Measurements from ENCODE around the gene SNAPC2.
"Not testable (repeated sequence)": the region's sequence is repeated elsewhere in the genome, so short reads cannot be mapped to it uniquely, and the experiment has no call there.

Gene SNAPC2

DNA sequence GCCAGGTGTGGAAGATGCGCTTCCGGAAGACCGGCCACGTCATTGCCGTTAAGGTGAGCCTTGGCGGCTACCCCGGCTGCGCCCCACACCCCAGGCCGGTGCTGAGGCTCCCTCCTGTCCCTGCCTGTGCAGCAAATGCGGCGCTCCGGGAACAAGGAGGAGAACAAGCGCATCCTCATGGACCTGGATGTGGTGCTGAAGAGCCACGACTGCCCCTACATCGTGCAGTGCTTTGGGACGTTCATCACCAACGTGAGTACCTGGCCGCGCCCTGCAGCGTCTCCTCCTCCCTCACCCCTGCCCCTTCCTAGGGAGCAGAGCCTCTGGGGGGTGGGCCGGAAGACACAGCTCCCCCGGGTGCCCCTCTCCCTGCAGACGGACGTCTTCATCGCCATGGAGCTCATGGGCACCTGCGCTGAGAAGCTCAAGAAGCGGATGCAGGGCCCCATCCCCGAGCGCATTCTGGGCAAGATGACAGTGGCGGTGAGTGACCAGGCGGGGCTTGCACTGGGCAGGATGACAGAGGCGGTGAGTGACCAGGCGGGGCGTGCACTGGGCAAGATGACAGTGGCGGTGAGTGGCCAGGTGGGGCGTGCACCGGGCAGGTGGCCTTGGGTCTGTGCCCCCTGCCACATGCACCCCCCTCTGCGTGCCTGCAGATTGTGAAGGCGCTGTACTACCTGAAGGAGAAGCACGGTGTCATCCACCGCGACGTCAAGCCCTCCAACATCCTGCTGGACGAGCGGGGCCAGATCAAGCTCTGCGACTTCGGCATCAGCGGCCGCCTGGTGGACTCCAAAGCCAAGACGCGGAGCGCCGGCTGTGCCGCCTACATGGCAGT lies 9.6 kb upstream of the SNAPC2 start:
- DNase-seq = no peak

DNA sequence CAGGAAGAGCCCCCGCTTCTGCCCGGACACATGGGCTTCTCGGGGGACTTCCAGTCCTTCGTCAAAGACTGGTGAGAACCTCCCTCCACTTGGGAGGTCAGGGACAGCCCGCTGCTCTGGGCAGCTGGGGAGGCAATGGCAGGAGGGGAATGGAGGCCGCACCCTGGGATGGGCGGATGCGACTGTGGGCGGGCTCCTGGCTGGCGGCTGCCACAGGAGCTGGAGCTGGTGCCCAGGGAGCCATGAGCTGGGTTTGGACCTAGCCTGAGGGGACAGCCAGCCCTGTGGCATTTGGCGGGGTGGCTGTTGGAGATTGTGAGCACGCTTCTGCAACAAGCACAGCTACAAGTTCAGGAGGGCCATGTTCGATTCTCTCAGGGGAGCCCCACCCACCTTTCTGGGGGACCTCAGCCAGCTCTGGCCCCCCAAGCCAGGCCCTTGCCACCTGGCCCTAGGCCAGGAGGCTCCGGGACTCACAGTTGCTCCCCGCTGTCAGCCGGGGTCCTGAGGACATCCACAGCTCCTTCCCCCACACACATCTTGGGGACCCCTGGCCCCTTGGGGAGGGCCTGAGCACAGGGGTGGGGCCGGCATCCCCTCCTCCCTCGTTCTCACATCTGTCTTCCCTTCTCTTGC lies 8.5 kb upstream of the SNAPC2 start:
- DNase-seq = no peak

DNA sequence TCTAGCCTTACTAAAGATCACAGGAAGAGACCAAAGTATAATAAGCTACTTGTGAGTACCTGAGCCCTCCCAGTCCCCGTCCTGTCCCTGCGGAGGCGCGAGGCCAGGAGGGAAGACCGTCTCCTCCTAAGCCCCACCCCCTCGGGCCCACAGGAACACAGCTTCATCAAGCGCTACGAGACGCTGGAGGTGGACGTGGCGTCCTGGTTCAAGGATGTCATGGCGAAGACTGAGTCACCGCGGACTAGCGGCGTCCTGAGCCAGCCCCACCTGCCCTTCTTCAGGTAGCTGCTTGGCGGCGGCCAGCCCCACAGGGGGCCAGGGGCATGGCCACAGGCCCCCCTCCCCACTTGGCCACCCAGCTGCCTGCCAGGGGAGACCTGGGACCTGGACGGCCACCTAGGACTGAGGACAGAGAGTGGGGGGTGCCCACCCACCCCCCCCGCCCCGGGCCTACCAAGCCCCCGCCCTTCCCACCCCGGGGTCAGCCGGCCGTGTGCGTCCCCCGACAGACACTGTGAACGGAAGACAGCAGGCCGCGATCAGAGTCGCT lies 7.9 kb upstream of the SNAPC2 start:
- no peak for DNase-seq

DNA sequence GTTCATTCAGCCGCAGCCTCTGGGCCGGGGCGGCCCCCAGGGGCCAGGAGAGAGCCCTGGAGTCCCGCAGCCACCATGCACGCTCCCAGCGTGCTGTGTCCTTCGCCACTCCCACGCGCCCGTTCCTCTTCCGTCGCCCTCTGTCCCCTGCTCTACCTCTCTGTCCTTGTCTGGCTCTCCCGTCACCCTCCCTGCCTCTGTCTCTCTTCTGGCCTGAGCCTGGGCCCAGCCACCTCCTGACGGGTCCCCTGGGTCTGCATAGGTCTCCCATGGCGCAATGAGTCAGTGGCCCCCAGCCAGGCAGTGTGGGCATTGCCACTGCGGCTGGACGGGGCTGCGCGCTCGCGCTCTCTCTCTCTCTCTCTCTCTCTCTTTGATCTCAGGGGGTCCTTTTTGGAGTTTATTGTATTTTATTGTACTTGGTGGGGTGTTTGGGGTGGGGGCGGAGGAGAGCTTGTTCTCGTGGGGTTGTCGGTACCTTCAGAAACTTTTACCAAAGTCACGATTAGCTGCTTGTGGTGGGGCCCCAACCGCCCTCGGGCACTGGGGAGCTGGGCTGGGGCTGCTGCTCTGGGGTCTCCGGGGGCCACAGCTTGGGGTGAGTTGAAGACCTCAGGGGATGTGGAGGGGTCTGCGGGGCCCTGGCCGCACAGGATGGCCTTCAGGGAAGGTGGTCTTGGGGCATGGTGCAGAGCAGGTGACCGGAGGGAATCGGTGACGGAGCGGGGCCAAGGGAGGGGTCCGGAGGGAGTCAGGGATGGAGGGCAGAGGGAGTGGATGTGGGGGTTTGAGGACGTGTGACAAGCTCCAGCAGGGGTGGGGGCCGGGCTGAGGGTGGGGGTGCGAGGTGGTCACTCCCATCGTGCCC lies 7.2 kb upstream of the SNAPC2 start:
- no peak for DNase-seq

DNA sequence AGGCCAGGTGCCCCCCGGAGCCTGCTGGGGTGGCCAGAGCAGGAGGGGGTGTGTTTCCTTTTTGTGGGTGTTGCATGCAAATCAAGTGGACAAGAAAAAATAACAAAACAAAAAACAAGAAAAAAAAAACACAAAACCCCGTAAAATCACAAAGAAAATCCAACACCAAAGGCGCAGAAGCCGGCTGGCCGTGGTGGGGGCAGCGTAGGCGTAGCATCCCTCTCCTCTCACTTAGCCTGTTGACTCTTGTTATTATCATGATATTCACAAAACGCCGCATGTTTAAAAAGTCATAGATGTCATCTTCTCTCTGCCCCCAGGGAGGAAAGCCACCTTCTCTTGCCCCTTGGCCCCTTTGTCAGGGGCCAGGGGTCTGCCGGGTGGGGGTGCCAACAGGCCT lies 6.5 kb upstream of the SNAPC2 start:
- no peak for DNase-seq

DNA sequence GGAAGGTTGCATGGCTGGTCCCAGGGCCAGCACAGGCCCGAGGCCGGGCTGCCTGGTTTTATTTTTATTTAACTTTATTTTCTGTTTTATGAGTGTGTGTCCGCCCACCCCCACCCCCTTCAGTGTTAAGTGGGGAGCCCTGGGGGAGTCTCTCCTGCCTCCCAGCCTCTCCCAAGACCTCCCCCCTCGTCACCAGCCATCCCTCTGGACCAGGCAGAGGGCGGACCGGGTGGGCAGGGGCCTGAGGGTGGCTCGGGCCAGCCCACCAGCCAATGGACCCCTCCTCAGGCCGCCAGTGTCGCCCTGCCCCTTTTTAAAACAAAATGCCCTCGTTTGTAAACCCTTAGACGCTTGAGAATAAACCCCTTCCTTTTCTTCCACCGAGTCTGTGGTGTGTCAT lies 6.0 kb upstream of the SNAPC2 start:
- no peak for DNase-seq

DNA sequence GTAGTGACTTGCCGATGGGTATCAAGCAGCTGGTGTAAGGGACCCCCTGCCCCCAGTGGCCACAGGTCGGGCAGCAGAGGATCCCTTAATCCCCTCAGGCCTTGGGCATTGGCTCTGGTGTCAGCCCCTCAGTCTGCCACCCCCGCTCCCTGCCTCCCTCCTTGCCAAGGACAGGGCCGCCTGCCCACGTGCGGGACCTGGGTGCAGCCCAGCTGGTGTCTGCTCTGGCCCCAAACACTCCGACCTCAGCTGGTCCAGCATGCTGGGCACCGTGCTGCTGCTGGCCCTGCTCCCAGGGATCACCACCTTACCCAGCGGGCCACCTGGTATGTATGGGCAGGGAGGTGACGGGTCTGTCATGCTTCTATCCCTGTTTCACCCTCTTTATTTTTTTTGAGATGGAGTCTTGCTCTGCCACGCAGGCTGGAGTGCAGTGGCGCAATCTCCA lies 5.5 kb upstream of the SNAPC2 start, which contains the start of gene TGFBR3L:
Gene TGFBR3L (plus strand): TSS at position 233 of the 448 bp plus-strand sequence.
- no peak for DNase-seq

DNA sequence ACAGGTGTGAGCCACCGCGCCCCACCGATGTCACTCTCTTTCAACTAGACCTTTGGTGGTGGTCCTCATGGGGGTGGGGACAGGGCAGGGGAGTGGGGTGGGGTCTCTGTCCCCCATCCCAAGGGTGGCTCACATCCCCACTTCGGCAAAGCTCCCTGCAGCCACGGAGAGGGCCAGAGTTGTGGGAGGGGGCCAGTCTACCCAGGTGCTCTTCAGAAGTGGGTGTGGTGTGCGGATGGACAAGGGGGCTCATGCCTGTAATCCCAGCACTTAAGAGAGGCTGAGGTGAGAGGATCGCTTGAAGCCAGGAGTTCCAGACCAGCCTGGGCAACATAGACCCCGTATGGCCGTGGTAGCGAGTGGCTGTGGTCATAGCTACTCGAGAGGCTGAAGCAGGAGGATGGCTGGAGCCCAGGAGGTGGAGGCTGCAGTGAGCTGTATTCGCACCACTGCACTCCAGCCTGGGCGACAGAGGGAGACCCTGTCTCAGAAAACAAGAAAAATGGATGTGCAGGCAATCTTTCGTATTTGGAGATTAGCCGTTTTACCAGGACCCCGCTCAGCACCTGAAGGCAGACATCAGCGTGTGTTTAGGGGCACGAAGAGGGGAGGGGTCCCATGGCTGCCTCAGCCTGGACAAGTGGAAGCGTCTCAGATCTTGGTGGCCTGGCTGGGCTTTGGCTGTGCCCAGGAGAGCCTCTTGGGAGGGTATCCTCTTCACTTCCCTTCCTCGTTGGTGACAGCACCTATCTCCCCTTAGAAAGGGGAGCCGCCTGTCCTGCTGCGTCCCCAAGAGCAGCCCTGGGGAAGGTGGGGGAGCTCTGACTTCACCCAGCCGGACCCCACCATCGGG lies 4.7 kb upstream of the SNAPC2 start:
- peak in 1 of 6 experiments; percentile 34 for DNase-seq

DNA sequence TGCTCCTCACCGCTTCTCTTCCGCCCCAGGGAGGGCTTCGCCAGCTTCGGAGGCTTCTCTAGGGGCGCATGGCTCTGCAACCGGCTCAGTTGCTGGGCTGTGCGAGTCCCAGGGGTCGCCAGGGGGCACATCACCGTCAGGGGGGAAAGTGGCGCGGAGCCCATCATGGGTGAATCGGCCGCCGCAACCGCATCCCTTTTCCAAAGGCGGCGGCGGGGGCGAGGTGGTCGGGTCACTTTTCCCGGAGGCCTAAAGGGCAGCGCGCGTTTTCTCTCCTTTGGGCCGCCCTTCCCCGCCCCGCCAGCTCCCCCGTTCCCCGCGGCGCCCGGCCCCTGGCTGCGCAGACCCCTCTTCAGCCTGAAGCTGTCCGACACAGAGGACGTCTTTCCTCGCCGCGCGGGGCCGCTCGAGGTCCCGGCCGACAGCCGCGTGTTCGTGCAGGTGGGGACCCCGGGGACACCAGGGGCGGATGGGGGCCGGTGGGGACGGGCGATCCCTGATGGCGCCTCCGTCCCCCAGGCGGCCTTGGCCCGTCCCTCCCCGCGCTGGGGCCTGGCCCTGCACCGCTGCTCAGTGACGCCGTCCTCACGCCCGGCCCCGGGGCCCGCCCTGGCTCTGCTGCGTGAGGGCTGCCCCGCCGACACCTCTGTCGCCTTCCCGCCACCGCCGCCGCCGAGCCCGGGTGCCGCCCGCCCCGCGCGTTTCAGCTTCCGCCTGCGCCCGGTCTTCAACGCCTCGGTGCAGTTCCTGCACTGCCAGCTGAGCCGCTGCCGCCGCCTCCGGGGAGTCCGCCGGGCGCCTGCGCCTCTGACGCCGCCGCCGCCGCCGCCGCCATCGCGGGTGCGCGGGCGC lies 3.8 kb upstream of the SNAPC2 start:
- DNase-seq = peak; percentile 20 to 50 (median 36)

DNA sequence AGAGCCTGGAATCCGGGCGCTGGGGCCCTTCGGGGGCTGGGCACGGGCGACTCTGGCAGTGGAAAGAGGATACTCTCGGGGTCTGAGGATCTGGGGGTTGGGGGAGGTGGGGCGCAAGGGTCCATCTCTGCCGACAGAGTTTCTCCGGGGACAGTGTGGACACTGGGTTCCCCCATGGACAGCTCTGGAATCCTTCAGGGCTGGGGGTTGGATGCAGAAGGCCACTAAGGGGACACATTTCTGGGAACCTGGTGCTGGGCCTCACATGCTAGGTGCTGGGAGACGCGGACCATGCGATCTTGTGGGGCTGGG lies 3.2 kb upstream of the SNAPC2 start:
- peak in 1 of 6 experiments; percentile 44 for DNase-seq

DNA sequence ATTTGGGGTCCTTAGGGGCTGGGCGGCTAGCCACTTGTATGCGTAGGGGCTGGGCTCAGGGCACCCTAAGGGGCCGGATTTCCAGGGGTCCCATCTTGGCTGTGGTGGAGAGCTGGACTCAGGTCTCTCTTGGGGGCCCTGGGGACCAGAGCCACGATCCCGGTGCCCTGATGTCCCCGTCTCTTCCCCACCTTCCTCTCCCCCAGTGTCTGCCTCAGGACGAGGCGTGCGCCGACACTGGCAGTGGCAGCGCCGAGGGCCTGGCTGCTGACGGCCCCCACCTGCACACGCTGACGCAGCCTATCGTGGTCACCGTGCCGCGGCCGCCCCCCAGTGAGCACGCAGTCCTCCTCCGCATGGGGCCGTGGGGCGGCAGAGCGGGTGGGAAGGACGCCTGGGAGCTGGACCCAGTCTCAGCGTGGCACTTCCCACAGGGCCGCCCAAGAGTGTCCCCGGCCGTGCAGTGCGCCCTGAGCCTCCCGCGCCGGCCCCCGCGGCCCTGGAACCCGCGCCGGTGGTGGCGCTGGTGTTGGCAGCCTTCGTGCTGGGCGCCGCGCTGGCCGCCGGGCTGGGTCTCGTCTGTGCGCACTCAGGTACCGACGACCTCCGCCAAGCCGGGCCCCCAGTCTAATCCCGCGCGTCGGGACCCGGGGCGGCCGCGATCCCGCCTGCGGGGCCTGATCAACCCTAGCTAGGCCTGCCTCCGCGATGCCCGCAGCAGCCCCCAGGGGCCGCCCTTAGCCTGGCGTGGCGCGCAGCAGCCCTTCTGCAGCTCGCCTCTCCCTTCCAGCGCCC lies 2.7 kb upstream of the SNAPC2 start:
- DNase-seq = peak in 5 of 6 experiments; percentile 9 to 42 (median 41)

DNA sequence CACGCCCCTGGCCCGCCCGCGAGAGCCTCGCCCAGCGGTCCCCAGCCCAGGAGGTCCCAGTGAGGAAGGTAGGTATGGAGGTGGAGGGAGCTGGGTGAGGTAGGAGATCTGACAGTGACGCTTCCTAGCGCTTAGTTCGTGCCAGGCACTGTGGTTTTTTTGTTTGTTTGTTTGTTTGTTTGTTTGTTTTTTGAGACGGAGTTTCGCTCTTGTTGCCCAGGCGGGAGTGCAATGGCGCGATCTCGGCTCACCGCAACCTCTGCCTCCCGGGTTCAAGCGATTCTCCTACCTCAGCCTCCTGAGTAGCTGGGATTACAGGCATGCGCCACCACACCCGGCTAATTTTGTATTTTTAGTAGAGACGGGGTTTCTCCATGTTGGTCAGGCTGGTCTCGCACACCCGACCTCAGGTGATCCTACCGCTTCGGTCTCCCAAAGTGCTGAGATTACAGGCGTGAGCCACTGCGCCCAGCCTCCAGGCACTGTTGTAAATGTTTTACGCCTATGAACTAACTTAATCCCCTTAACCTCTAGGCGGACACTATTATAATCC lies 2.0 kb upstream of the SNAPC2 start:
- not testable (repeated sequence) for DNase-seq

DNA sequence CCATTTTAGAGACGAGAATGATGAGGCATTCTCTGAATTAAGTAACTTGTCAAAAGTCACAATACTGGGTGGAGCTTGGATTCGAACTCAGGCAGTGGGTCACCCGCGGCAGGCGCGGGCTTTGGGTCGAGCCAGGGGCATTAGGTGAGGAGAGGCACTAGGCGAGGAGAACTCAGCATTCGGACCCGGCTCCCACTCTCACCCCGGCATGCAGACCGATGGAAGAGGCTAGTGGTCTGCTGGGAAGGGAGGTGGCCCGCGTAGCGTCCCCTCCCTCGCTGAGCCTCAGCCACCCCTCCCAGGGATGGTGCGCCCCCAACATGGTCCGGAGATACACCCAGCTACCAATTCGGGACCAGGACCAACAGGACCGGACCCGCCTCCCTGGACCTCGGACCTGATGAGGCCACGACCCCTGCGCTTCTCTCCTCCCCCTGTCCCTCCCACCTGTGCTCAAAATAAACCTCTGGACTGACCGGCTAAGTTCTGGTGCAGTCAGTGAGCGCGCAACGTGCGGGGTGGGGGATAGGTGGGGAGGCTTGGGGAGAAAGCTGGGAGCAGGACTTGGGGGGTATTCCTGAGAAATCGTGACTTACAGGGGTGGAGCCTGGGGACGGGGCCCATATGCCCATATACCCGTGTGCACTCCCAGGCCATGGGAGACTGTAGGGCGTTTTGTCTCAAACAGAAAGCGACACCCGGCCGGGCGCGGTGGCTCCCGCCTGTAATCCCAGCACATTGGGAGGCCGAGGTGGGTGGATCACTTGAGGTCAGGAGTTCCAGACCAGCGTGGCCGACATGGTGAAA lies 1.3 kb upstream of the SNAPC2 start:
- DNase-seq = no peak

DNA sequence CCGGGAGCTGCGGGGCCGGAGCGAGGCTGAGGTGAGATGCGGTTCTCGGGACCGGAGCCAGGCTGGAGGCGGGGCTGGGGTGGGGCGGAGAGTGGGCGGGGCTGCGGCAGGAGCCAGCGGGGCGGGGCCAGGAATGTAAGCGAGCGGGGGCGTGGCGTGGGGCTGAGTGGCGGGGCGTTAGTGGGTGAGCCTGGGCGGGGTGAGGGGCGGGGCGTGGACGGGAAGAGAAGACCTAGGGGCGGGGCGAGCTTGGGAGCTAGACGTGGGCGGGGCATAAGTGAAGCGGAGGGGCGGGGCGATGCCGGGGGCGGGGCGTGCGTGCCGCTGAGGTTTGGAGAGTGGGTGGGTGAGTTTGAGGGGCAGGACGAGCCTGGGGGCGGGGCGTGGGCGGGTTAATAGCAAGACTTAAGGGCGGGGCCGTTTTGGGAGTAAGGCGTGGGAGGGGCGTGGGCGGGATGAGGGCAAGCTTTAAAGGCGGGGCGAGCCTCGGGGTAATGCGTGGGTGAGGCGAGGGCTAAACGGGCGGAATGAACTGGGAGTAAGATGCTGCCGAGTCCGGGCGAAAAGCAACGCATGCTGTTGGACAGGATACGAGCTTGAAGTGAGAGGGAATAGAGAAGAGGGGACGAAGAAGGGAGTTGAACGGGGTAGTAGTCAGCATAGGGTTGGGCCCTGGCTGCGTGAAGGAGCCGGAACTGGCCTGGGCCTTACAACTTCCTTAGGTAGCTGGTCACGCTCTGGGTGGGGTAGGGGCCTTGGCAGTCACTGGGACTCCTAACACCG lies 572 bp downstream of the SNAPC2 start:
- DNase-seq = peak; percentile 98 to 100 (median 100)

DNA sequence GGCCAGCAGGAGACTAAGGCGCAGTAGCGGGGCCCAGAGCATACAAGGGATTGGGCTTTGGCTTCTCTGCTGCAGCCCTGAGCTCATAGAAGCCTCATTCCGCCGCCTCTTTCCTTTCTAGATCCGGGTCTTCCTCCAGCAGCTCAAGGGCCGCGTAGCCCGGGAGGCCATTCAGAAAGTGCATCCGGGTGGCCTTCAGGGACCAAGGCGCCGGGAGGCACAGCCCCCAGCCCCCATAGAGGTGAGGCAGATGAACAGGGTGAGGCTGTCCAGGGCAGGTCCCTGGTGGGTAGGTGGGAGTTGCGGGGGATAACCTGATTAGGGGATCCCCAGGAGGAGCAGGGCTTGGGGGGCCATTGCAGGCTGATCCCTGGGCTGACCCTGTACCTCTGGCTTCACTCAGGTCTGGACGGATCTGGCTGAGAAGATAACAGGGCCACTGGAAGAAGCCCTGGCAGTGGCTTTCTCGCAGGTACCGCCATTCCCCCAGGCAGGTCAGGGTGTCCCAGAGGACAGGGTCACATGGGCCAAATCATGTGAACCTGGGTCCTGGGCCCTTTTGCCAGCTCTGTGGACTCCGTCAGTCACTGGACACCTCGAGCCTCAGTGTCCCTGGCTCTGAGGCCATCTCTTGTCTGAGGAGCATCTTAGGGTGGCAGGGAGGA lies 1.3 kb downstream of the SNAPC2 start:
- DNase-seq = no peak

DNA sequence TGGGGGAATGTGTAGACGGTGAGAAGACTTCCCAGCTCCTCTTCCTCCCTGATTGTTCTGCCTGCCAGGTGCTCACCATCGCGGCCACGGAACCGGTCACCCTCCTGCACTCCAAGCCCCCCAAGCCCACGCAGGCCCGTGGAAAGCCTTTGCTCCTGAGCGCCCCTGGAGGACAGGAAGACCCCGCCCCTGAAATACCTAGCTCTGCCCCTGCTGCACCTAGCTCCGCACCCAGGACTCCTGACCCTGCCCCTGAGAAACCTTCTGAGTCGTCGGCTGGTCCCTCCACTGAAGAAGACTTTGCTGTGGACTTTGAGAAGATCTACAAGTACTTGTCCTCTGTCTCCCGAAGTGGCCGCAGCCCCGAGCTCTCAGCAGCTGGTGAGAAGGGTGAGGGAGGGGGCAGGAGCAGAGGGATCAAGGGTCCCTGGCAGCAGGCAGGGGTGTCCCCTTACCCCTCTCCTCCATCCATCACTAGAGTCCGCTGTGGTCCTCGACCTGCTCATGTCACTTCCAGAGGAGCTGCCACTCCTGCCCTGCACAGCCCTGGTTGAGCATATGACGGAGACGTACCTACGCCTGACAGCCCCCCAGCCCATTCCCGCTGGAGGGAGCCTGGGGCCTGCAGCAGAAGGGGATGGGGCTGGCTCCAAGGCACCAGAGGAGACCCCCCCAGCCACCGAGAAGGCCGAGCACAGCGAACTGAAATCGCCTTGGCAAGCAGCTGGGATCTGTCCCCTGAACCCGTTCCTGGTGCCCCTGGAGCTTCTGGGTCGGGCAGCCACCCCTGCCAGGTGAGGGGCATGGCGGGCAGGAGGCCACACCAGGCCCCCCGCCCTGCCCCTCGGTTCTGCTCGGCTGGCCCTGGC lies 2.1 kb downstream of the SNAPC2 start:
- DNase-seq = no peak

DNA sequence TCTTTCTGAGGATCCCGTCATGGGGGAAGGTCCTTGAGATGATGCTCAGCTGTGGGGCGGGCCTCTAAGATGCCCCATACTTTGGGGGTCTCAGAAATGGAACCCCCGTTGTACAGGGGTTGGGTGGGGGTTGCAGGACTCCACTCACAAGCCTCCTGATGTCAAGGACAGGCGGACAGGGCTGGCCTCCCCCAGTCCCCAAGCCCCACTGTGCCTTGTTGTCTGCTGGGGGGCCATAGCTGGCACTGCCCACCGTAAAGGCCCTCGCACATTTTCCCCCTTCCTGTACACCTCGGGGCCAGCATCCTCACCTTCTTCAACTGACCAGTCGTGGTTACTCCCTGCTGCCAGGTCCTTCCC lies 2.7 kb downstream of the SNAPC2 start:
- DNase-seq = no peak

Data from stimulated activated naive CD4-positive, alpha-beta T cell (primary cell).